HepG2 (cell line): ENCODE results near the gene CPT1A. TPM values are rescaled to one million over a fixed set of nuclear protein-coding genes. Genes with fewer than 3 reads are reported as not detected.
A peak's percentile ranks its signal among the peaks of the same experiment; 100 is the strongest.

Source experiments
- ATAC-seq: fragments of 200-7000 bp; cut with Tn5 transposase; 3 replicates; pipeline ENCODE4 v1.9.1; 2020; ENCODE audit warnings: mild to moderate bottlenecking, moderate library complexity
- BruUV-seq: library from RNA; stranded (reverse); fragments of 400-500 nt; replicated peaks from 2 replicates; lab custom pipeline; 2021; lab: Mats Ljungman, UMichigan
- CTCF ChIA-PET: fragments of 300-600 bp; formaldehyde crosslinking; extraction: SDS; loops from one replicate; lab custom pipeline; 2021; ENCODE audit warnings: low total read pairs, inconsistent platforms, low intra/inter-chr PET ratio; lab: Yijun Ruan, JAX
- POLR2A ChIA-PET: fragments of 350-600 bp; sonication (Branson Sonifier 250); formaldehyde crosslinking; loops from one replicate; lab custom pipeline; 2020; ENCODE audit warnings: antibody characterized with exemption, inconsistent platforms; lab: Yijun Ruan, JAX
- DNase-seq: peaks from one replicate; pipeline ENCODE4 v3.0.0-alpha.2; 2015; ENCODE audit warnings: low spot score
- FAIRE-seq: peaks from 3 replicates; lab custom pipeline; 2011; peaks lifted over from hg19 to GRCh38; lab: Jason Lieb, UNC
- H2AFZ ChIP-seq: one replicate; pipeline ENCODE4 v1.6.1; 2011; ENCODE audit warnings: low read length, inconsistent platforms
- H3K27ac ChIP-seq: fragments of 300-600 bp; 3 replicates; pipeline ENCODE4 v1.8.0; 2011; ENCODE audit warnings: mixed run types, mild to moderate bottlenecking, mixed read lengths, low read length, inconsistent platforms; ENCODE audit not compliant: insufficient read depth; ENCODE audit errors: extremely low read length
- H3K27me3 ChIP-seq, 2 experiments: fragments of 200-600 bp in 1 of 2; 2 replicates in 1 of 2; 3 replicates in 1 of 2; pipeline versions ENCODE4 v1.6.0 to v1.8.0; 2011; ENCODE audit warnings: low read length in 2 of 2, mild to moderate bottlenecking in 2 of 2, moderate library complexity in 2 of 2, inconsistent platforms in 1 of 2; ENCODE audit not compliant: insufficient read depth in 2 of 2, control insufficient read depth in 1 of 2
- H3K36me3 ChIP-seq, 2 experiments: fragments of 200-600 bp in 1 of 2; replicated peaks in 1 of 2; 2 replicates in 1 of 2; 3 replicates in 1 of 2; pipeline versions ENCODE4 v1.5.1 to v1.8.0; 2011; ENCODE audit warnings: low read length in 2 of 2, inconsistent platforms in 1 of 2; ENCODE audit not compliant: insufficient read depth in 2 of 2, control insufficient read depth in 1 of 2
- H3K4me1 ChIP-seq: 2 replicates; pipeline ENCODE4 v1.5.1; 2012; ENCODE audit warnings: low read length, inconsistent platforms; ENCODE audit not compliant: insufficient read depth
- H3K4me2 ChIP-seq: 2 replicates; pipeline ENCODE4 v1.6.0; 2011; ENCODE audit warnings: low read depth, low read length, inconsistent platforms
- H3K4me3 ChIP-seq, 3 experiments: fragments of 200-600 bp in 1 of 3; sonication (generic), shearing (Covaris generic) in 1 of 3; replicated peaks in 1 of 3; 2 replicates each; pipeline ENCODE4 v1.5.1; 2011 to 2016; ENCODE audit warnings: low read length in 3 of 3, inconsistent platforms in 2 of 3, low read depth in 2 of 3, mild to moderate bottlenecking in 2 of 3, control low read depth in 1 of 3, mixed read lengths in 1 of 3; ENCODE audit not compliant: insufficient read depth in 1 of 3
- H3K79me2 ChIP-seq: one replicate; pipeline ENCODE4 v1.6.1; 2011; ENCODE audit warnings: low read length, inconsistent platforms; ENCODE audit not compliant: insufficient read depth
- H3K9ac ChIP-seq: 2 replicates; pipeline ENCODE4 v1.6.0; 2011; ENCODE audit warnings: mild to moderate bottlenecking, low read depth, low read length, inconsistent platforms; ENCODE audit not compliant: insufficient read depth
- H3K9me3 ChIP-seq: 2 replicates; pipeline ENCODE4 v1.5.1; 2012; ENCODE audit warnings: mild to moderate bottlenecking, low read length
- H4K20me1 ChIP-seq: 2 replicates; pipeline ENCODE4 v1.6.0; 2011; ENCODE audit warnings: inconsistent platforms, mild to moderate bottlenecking, low read length, moderate library complexity; ENCODE audit not compliant: insufficient read depth
- CTCF ChIP-seq: sonication (generic); formaldehyde crosslinking; IDR thresholded peaks from 2 replicates; pipeline ENCODE4 v1.5.0; 2020; ENCODE audit warnings: mild to moderate bottlenecking, missing genetic modification reagents, moderate library complexity
- DPF2 ChIP-seq: sonication (generic); formaldehyde crosslinking; IDR thresholded peaks from 2 replicates; pipeline ENCODE4 v1.4.0; 2020; ENCODE audit warnings: mild to moderate bottlenecking, low read depth, missing genetic modification reagents, borderline replicate concordance
- EZH2 ChIP-seq: conservative IDR thresholded peaks from 2 replicates; pipeline ENCODE4 v1.6.1; 2012; ENCODE audit warnings: mild to moderate bottlenecking, low read depth, low read length, moderate library complexity
- FOSL1 ChIP-seq: sonication (generic); formaldehyde crosslinking; IDR thresholded peaks from 2 replicates; pipeline ENCODE4 v1.9.0; 2021; ENCODE audit warnings: missing genetic modification reagents, borderline replicate concordance
- GTF3A ChIP-seq: sonication (generic); formaldehyde crosslinking; conservative IDR thresholded peaks from 2 replicates; pipeline ENCODE4 v1.4.0; 2020; ENCODE audit warnings: mild to moderate bottlenecking, missing genetic modification reagents
- KDM2A ChIP-seq: sonication (generic); formaldehyde crosslinking; IDR thresholded peaks from 2 replicates; pipeline ENCODE4 v1.4.0; 2020; ENCODE audit warnings: low read depth, missing genetic modification reagents, borderline replicate concordance
- NFKBIZ ChIP-seq: IDR thresholded peaks from 2 replicates; pipeline ENCODE4 v1.6.1; 2018; ENCODE audit warnings: missing genetic modification reagents, missing compliant biosample characterization
- REXO4 ChIP-seq: sonication (generic); formaldehyde crosslinking; IDR thresholded peaks from 2 replicates; pipeline ENCODE4 v1.8.0; 2022; ENCODE audit warnings: missing genetic modification reagents, mild to moderate bottlenecking, borderline replicate concordance
- SOX6 ChIP-seq, 2 experiments: fragments of 450-650 bp in 1 of 2; sonication (generic) in 1 of 2; formaldehyde crosslinking in 1 of 2; IDR thresholded peaks; 2 replicates each; pipeline versions ENCODE4 v1.4.0 to v1.6.1; 2017 to 2020; ENCODE audit warnings: antibody characterized with exemption in 1 of 2, mild to moderate bottlenecking in 1 of 2, missing genetic modification reagents in 1 of 2
- STAG1 ChIP-seq: sonication (generic); formaldehyde crosslinking; IDR thresholded peaks from 2 replicates; pipeline ENCODE4 v1.4.0; 2020; ENCODE audit warnings: missing genetic modification reagents
- ZBTB8A ChIP-seq: sonication (generic); formaldehyde crosslinking; IDR thresholded peaks from 2 replicates; pipeline ENCODE4 v1.4.0; 2020; ENCODE audit warnings: mild to moderate bottlenecking, low read depth, missing genetic modification reagents, borderline replicate concordance
- ZMYM4 ChIP-seq: sonication (generic); formaldehyde crosslinking; IDR thresholded peaks from 2 replicates; pipeline ENCODE4 v1.8.1; 2023; ENCODE audit warnings: mild to moderate bottlenecking, missing genetic modification reagents
- ZNF232 ChIP-seq: sonication (generic); formaldehyde crosslinking; IDR thresholded peaks from 2 replicates; pipeline ENCODE4 v1.4.0; 2020; ENCODE audit warnings: missing genetic modification reagents, borderline replicate concordance
- ZNF333 ChIP-seq: sonication (generic); formaldehyde crosslinking; IDR thresholded peaks from 2 replicates; pipeline ENCODE4 v1.4.0; 2020; ENCODE audit warnings: mild to moderate bottlenecking, missing genetic modification reagents, borderline replicate concordance
- ZNF343 ChIP-seq: sonication (generic); formaldehyde crosslinking; IDR thresholded peaks from 2 replicates; pipeline ENCODE4 v1.4.0; 2020; ENCODE audit warnings: mild to moderate bottlenecking, missing genetic modification reagents
- WGBS: methylation state at CpG from one replicate; pipeline ENCODE4 v1.1.6; 2017; ENCODE audit warnings: low lambda C conversion rate; 5-methylcytosine and 5-hydroxymethylcytosine counted together
- in situ Hi-C: cut with HindIII; loops from 2 replicates; pipeline ENCODE4 v1.10.0; 2017; ENCODE audit warnings: low pct_unique_long_range_greater_than_20kb; ENCODE audit not compliant: extremely low pct_ligation_motif_present
- intact Hi-C: fragments of 100-400 bp; cut with micrococcal nuclease; formaldehyde crosslinking; loops from one replicate; pipeline ENCODE4 v1.10.0; 2022; ENCODE audit not compliant: unreplicated experiment
- polyA plus RNA-seq, 8 experiments: library from polyadenylated mRNA; depleted of rRNA in 3 of 8; stranded (reverse) in 7 of 8; unstranded in 1 of 8; fragments of >200 nt; fragmentation: Illumina TruSeq in 4 of 8; extraction: Trizol in 4 of 8; gene quantifications; 2 replicates each; pipeline versions ENCODE4 v1.2.1 to v1.2.3, GENCODE V29; 2011 to 2016; ENCODE audit warnings: low read depth in 4 of 8, missing spikeins in 1 of 8, mixed read lengths in 1 of 8; ENCODE audit not compliant: insufficient read depth in 1 of 8
- total RNA-seq, 5 experiments: library from RNA; depleted of rRNA; stranded (reverse); fragments of >200 nt; fragmentation: Illumina TruSeq; extraction: Trizol; gene quantifications; 2 replicates each; pipeline ENCODE4 v1.2.3, GENCODE V29; 2016; ENCODE audit warnings: low read depth in 1 of 5

Gene CPT1A
- total and polyA plus RNA-seq, 2 of the 13 experiments (the other 11 are each of a cell fraction or from before 2014, with no cell fraction given): 7.0 to 7.1 TPM

DNA sequence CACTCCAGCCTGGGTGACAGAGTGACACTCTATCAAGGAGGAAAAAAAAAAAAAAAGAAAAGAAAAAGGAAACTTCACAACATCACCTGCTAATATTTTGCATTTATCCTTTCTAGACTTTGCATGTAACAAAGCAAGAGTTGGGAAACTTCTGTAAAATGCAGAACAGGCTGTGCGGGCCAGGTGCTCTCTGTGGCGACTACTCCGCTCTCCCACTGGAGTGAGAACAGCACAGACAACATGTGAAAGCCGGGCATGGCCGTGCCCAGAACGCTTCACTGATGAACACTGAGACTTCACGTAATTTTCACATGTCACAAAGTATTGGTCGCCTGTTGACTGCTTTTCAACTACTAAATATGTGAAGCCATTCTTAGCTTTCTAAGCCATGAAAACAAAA, 74.9 kb downstream of the CPT1A start (continued):
- TF ChIP-seq ZNF333 (CRISPR knock-in tag) (no peak), FOSL1 (no peak), ZBTB8A (CRISPR knock-in tag) (no peak), GTF3A (CRISPR knock-in tag) (no peak)
- TF ChIP-seq, all 625 proteins: peak for 0

DNA sequence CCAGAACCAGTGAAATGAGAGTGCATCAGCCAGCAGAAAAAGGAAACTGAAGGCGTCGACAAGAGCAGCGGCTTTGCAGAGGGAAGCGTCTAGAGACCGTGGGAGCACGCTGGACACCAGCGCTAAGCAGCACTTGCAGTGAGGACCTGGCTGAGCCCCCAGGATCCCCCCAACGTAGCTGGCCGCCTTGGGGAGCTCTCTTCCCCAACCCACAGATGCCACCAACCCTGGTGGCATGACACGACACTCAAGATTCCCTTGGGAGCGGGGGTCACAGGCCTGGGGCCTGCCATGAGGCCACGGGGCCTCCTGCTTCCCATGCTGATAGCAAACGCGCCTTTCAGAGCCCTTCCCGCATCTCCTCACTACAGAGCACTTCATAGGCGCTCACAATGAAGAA, 77.0 kb downstream of the CPT1A start:
- TF ChIP-seq ZNF232 (no peak), NFKBIZ (CRISPR knock-in tag) (no peak)
- in situ Hi-C loops (no loop called here), intact Hi-C loops (no loop called here)
- Histone ChIP-seq H3K4me1 (no peaks in the 10 kb centered on the region), H3K79me2 (no peaks in the 10 kb centered on the region), H2AFZ (no peak overlapping the region), H3K27me3 (no peaks in the 10 kb centered on the region), H3K9ac (no peak overlapping the region), H3K4me3 (no peak overlapping the region), H3K4me2 (no peak overlapping the region), H3K36me3 (0 out of 5 replicates have a peak, but pooled peaks cover 0 to 3% of the 10 kb centered on the region in 2 experiments), H3K9me3 (no peaks in the 10 kb centered on the region), H3K27ac (no peak overlapping the region), H4K20me1 (no peaks in the 10 kb centered on the region)
- DNase-seq: no peak
- no peak for FAIRE-seq
- ChIA-PET CTCF (no interaction called here), POLR2A (no interaction called here)
- ATAC-seq: no peak
- WGBS: 84% methylated on average over 16 of the region's 16 CpGs
- BruUV-seq: no TSS peak

DNA sequence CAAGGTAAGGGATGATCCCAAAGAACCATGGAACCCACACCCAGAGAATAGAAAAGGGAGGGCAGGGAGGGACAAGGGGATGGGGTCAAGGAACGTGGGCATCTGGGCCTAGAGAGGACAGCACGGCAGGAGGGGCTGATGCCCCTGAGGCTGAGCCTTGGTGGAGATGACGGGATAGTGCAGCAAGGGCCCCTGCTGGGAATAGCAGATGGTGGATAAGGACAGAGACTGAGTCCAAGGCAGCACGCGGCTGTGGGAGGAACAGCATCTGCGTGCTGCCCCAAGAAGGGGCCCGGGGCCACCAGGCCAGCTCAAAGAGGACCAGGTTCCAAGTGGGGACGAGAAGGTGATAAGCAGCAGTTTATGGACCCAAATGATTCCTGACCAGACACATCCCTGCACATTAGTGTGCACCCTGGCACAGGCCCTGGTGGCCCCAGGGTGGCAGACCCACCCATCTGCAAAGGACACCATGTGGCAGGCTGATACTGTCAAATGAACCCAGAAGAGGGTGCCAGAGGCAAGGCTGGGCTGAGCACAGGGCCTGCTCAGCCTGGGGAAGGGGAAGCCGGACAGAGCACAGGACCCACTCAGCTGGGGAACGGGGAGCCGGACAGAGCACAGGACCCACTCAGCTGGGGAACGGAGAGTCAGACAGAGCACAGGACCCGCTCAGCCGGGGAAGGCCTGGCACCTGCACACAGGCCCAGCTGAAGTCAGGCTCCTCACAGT, 77.6 kb downstream of the CPT1A start:
- H3K4me2 ChIP-seq: no peak overlapping the region
- ATAC-seq (peak; percentile 76), DNase-seq (no peak), FAIRE-seq (no peak)
- 90% methylated on average over 12 of the region's 14 CpGs for WGBS
- no peak overlapping the region for H3K4me3 ChIP-seq
- ChIA-PET POLR2A (no interaction called here), CTCF (no interaction called here)
- intact Hi-C loops (no loop called here), in situ Hi-C loops (no loop called here)
- no peaks in the 10 kb centered on the region for H3K9me3 ChIP-seq
- no peaks in the 10 kb centered on the region for H4K20me1 ChIP-seq
- BruUV-seq: no TSS peak
- H3K9ac ChIP-seq: no peak overlapping the region
- no peak overlapping the region for H3K27ac ChIP-seq
- no peak overlapping the region for H2AFZ ChIP-seq
- peaks cover 0 to 3% of the 10 kb centered on the region in 2 experiments; a peak in 1 of 5 replicates for H3K36me3 ChIP-seq
- H3K27me3 ChIP-seq: no peaks in the 10 kb centered on the region
- TF ChIP-seq REXO4 (CRISPR knock-in tag) (no peak), KDM2A (CRISPR knock-in tag) (no peak), EZH2 (no peak), DPF2 (no peak), SOX6 (IDR thresholded peaks at IDR 0.05) (no peak), SOX6 (CRISPR knock-in tag; IDR thresholded peaks at IDR 0.05) (no peak), STAG1 (peak; percentile 58), ZMYM4 (CRISPR knock-in tag) (no peak), ZNF333 (CRISPR knock-in tag) (no peak), ZNF343 (no peak), CTCF (CRISPR knock-in tag) (peak; percentile 51)
- H3K4me1 ChIP-seq: no peaks in the 10 kb centered on the region
- no peaks in the 10 kb centered on the region for H3K79me2 ChIP-seq
